Measurements from ENCODE around the gene RNF166.

Gene RNF166

DNA sequence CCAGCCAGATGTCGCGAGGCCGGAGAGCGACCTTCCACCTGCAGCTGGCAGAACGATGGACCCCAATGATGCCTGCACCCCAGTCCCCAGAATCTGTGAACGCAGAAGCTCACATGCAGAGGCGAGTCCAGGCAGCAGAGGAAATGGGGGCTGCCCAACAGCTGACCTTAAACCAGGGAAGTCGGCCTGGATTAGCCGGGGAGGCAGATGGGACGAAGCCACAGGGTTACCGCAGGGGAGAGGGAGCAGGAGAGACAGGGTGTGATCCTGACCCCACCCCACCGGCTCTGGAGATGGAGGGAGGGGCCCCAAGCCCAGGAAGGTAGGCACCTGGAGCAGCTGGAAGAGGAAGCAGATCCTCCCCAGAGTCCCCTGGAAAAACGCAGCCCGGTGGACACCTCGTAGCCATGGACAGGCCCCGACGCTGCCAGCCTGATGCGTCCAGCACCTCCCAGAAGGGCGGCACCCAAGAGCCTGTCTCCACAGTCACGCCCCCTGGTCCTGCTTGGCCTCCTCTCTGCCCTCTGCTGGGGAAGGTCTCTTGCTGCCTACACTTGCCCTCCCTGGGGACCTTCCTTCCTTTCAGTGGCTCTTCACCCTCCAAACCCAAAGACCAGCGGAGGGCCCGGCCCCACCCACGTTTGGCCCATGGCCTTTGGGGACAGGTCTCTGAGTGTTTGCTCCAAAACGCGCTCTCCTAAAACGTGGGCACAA lies 41.5 kb upstream of the RNF166 start:
- Histone ChIP-seq H3K27ac (ENCODE audit: low read length) (peak overlapping the region; percentile 86), H3K36me3 (ENCODE audit: control insufficient read depth in 2 of 2, insufficient read depth in 2 of 2, low read length in 2 of 2) (peaks cover 3% of the 10 kb centered on the region in 2 donors), H3K9ac (ENCODE audit: low read length in 2 of 2) (peak overlapping the region in 1 of 2 donors; percentile 33), H3K27me3 (ENCODE audit: control insufficient read depth in 1 of 2, insufficient read depth in 2 of 2, low read length in 2 of 2) (no peaks in the 10 kb centered on the region), H3K4me3 (ENCODE audit: low read length in 2 of 2) (no peak overlapping the region), H3K9me3 (ENCODE audit: control insufficient read depth in 2 of 2, low read length in 2 of 2) (no peaks in the 10 kb centered on the region), H3K4me1 (ENCODE audit: control insufficient read depth, insufficient read depth, low read length) (peaks cover 65% of the 10 kb centered on the region)

DNA sequence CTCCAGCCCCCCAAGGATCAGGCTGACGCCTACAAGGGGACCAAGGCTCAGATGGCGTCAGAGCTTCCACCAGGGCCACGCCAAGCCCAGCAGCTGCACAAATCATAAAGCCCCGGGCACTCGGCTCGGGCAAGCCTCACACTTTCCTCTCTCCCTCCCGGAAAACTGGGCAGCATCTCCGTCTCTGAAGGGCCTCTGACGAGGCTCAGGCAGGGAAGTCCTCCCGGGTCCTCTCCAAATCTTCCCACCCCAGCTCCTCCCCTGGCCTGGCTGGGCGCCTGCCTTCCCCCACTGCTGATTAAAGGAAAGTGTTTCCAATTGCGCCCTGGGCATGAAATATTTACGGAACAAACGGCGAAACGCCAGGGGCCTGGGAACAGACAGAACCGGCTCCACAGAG lies 40.3 kb upstream of the RNF166 start:
- H3K27ac ChIP-seq (ENCODE audit: low read length) = peak overlapping the region; percentile 86
- H3K27me3 ChIP-seq (ENCODE audit: control insufficient read depth in 1 of 2, insufficient read depth in 2 of 2, low read length in 2 of 2) = no peaks in the 10 kb centered on the region
- peaks cover 0 to 2% of the 10 kb centered on the region in 2 donors for H3K36me3 ChIP-seq (ENCODE audit: control insufficient read depth in 2 of 2, insufficient read depth in 2 of 2, low read length in 2 of 2)
- H3K9me3 ChIP-seq (ENCODE audit: control insufficient read depth in 2 of 2, low read length in 2 of 2) = no peaks in the 10 kb centered on the region
- H3K9ac ChIP-seq (ENCODE audit: low read length in 2 of 2) = peak overlapping the region; percentile 36 to 51
- H3K4me3 ChIP-seq (ENCODE audit: low read length in 2 of 2) = peak overlapping the region in 1 of 2 donors; percentile 15
- peaks cover 58% of the 10 kb centered on the region for H3K4me1 ChIP-seq (ENCODE audit: control insufficient read depth, insufficient read depth, low read length)

DNA sequence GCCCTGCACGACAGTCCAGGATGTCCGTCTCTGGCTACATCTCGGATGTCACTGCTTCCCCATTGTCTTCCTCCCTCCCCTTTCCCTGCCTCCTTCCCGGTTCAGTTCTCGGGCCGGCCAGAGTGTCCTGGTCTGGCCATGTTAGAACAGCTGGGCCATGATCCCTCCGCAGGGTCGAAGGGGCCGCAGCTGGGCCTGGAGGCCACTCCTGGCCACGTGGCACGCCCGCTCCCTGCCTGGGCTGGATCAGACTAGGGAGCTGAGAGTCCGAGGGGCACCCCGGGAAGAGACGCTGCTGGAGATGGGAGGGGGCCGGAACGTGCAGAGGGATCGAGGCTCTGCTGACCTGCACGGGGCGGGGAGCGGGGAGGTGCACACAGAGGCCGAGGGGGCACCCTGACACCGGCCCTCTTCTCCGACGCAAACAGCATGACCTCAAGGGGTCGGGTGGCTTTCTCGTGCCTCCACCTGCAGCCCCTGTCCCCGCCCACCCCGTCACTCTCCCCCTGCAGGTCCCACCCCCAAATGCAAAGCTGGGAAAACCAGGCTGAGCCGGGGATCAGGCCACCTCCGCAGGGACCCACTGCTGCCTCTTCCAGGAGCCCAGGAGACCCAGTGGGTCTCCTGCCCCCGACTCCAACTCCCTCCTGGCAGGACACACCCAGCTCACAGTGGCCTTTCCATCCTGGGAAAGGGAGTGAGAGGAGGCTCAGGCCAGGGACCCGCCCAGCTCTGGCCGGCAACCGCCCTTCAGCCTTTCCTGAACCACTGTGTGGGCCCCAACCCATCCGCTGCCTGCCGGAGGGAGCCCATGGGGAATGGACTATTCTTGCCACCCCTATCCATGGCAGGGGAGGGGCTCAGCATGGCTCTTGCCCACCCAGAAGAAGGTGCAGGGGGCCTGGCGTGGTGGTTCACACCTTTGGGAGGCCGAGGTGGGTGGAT lies 38.6 kb upstream of the RNF166 start:
- peak overlapping the region; percentile 37 for H3K27ac ChIP-seq (ENCODE audit: low read length)
- H3K9ac ChIP-seq (ENCODE audit: low read length in 2 of 2) = peak overlapping the region in 1 of 2 donors; percentile 5
- H3K4me1 ChIP-seq (ENCODE audit: control insufficient read depth, insufficient read depth, low read length) = peaks cover 48% of the 10 kb centered on the region
- H3K36me3 ChIP-seq (ENCODE audit: control insufficient read depth in 2 of 2, insufficient read depth in 2 of 2, low read length in 2 of 2) = peaks cover 0 to 10% of the 10 kb centered on the region in 2 donors
- H3K4me3 ChIP-seq (ENCODE audit: low read length in 2 of 2) = peak overlapping the region in 1 of 2 donors; percentile 22
- H3K9me3 ChIP-seq (ENCODE audit: control insufficient read depth in 2 of 2, low read length in 2 of 2) = no peaks in the 10 kb centered on the region
- H3K27me3 ChIP-seq (ENCODE audit: control insufficient read depth in 1 of 2, insufficient read depth in 2 of 2, low read length in 2 of 2) = no peaks in the 10 kb centered on the region

GRCh38 chr16:88743693-88744576 lies 37.7 kb upstream of the RNF166 start:
- H3K27ac ChIP-seq (ENCODE audit: low read length) = peak overlapping the region; percentile 37
- H3K27me3 ChIP-seq (ENCODE audit: control insufficient read depth in 1 of 2, insufficient read depth in 2 of 2, low read length in 2 of 2) = no peaks in the 10 kb centered on the region
- no peaks in the 10 kb centered on the region for H3K9me3 ChIP-seq (ENCODE audit: control insufficient read depth in 2 of 2, low read length in 2 of 2)
- H3K9ac ChIP-seq (ENCODE audit: low read length in 2 of 2) = peak overlapping the region in 1 of 2 donors; percentile 42
- peak overlapping the region in 1 of 2 donors; percentile 22 for H3K4me3 ChIP-seq (ENCODE audit: low read length in 2 of 2)
- peaks cover 48% of the 10 kb centered on the region for H3K4me1 ChIP-seq (ENCODE audit: control insufficient read depth, insufficient read depth, low read length)
- peaks cover 0 to 10% of the 10 kb centered on the region in 2 donors for H3K36me3 ChIP-seq (ENCODE audit: control insufficient read depth in 2 of 2, insufficient read depth in 2 of 2, low read length in 2 of 2)

DNA sequence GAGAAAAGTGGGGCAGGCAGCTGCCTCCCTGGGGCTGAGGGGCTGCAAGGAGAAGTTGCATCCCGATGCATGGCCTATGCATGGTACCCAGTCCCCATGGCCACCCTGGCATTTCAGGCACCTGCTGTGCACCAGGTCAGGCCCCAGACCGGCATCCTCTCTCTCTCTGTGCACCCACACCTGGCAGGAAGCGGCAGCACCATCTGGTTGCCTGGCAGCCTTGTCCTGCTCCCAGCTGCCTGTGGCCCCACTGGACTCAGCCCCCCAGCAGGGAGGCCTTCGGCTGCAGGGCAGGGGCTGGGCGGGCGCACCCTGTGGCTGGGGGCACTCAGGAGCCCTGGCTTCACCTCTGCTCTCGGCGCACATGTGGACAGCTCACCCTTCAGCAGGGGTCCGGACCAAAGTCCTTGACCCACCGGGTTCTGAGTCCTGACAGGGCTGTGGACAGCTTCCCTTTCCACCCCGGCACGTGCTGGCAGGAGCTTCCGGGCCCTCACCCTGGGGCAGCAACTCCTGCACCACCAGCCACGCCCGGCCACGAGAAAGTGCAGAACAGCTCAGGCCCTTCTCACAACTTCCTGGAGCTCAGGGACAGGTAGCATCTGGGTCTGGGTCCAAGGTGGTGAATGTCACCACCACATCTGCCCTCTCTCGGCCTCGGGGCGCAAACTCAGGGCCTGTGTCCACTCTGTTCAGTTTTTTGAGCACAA lies 36.8 kb upstream of the RNF166 start:
- Histone ChIP-seq H3K4me1 (ENCODE audit: control insufficient read depth, insufficient read depth, low read length) (peaks cover 45% of the 10 kb centered on the region), H3K4me3 (ENCODE audit: low read length in 2 of 2) (no peak overlapping the region), H3K9me3 (ENCODE audit: control insufficient read depth in 2 of 2, low read length in 2 of 2) (no peaks in the 10 kb centered on the region), H3K27me3 (ENCODE audit: control insufficient read depth in 1 of 2, insufficient read depth in 2 of 2, low read length in 2 of 2) (no peaks in the 10 kb centered on the region), H3K36me3 (ENCODE audit: control insufficient read depth in 2 of 2, insufficient read depth in 2 of 2, low read length in 2 of 2) (peaks cover 0 to 10% of the 10 kb centered on the region in 2 donors), H3K9ac (ENCODE audit: low read length in 2 of 2) (no peak overlapping the region), H3K27ac (ENCODE audit: low read length) (no peak overlapping the region)

DNA sequence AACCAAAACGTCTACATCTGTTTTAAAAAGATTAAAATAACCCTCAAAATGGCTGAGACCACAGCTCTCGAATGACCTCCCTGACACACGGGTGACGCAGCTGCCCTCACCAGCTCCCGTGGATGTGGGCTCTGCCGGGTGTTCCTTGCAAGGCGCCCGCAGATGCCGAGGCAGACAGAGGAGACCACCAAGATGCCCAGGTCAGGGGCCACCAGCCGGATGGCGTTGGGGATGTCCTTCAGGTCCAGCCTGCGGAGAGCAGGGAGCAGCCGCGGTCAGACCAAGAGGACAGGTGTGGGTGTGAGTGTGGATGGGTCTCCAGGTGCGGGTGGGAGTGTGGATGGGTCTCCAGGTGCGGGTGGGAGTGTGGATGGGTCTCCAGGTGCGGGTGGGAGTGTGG lies 35.2 kb upstream of the RNF166 start:
- H3K4me1 ChIP-seq (ENCODE audit: control insufficient read depth, insufficient read depth, low read length) = peaks cover 38% of the 10 kb centered on the region
- peaks cover 0 to 12% of the 10 kb centered on the region in 2 donors for H3K36me3 ChIP-seq (ENCODE audit: control insufficient read depth in 2 of 2, insufficient read depth in 2 of 2, low read length in 2 of 2)
- no peak overlapping the region for H3K27ac ChIP-seq (ENCODE audit: low read length)
- no peak overlapping the region for H3K4me3 ChIP-seq (ENCODE audit: low read length in 2 of 2)
- H3K27me3 ChIP-seq (ENCODE audit: control insufficient read depth in 1 of 2, insufficient read depth in 2 of 2, low read length in 2 of 2) = no peaks in the 10 kb centered on the region
- H3K9me3 ChIP-seq (ENCODE audit: control insufficient read depth in 2 of 2, low read length in 2 of 2) = no peaks in the 10 kb centered on the region
- no peak overlapping the region for H3K9ac ChIP-seq (ENCODE audit: low read length in 2 of 2)

DNA sequence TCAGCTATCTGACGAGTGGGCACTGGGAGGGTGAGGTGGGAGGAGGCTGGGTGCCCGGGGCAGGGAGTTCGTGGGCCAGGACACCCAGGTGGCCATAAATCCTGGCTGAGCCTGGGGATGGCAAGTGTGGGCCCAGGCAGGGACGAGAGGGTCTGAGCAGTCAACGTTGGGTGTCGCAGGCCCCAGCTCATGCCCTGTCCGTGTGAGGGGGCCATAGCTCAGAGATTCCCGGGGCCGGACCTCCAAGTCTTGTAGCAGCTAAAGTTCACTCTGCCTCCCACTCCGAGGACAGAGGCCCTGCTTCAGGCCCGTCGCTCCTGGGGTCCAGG lies 34.5 kb upstream of the RNF166 start:
- H3K27me3 ChIP-seq (ENCODE audit: control insufficient read depth in 1 of 2, insufficient read depth in 2 of 2, low read length in 2 of 2) = no peaks in the 10 kb centered on the region
- H3K9ac ChIP-seq (ENCODE audit: low read length in 2 of 2) = no peak overlapping the region
- H3K4me1 ChIP-seq (ENCODE audit: control insufficient read depth, insufficient read depth, low read length) = peaks cover 32% of the 10 kb centered on the region
- H3K36me3 ChIP-seq (ENCODE audit: control insufficient read depth in 2 of 2, insufficient read depth in 2 of 2, low read length in 2 of 2) = peaks cover 3 to 15% of the 10 kb centered on the region in 2 donors
- no peak overlapping the region for H3K27ac ChIP-seq (ENCODE audit: low read length)
- no peaks in the 10 kb centered on the region for H3K9me3 ChIP-seq (ENCODE audit: control insufficient read depth in 2 of 2, low read length in 2 of 2)
- no peak overlapping the region for H3K4me3 ChIP-seq (ENCODE audit: low read length in 2 of 2)

- H3K4me1 ChIP-seq (ENCODE audit: control insufficient read depth, insufficient read depth, low read length) = peaks cover 30% of the 10 kb centered on the region
- no peaks in the 10 kb centered on the region for H3K27me3 ChIP-seq (ENCODE audit: control insufficient read depth in 1 of 2, insufficient read depth in 2 of 2, low read length in 2 of 2)
- no peak overlapping the region for H3K4me3 ChIP-seq (ENCODE audit: low read length in 2 of 2)
- H3K9me3 ChIP-seq (ENCODE audit: control insufficient read depth in 2 of 2, low read length in 2 of 2) = no peaks in the 10 kb centered on the region
- no peak overlapping the region for H3K27ac ChIP-seq (ENCODE audit: low read length)
- H3K9ac ChIP-seq (ENCODE audit: low read length in 2 of 2) = no peak overlapping the region
- H3K36me3 ChIP-seq (ENCODE audit: control insufficient read depth in 2 of 2, insufficient read depth in 2 of 2, low read length in 2 of 2) = peaks cover 7 to 20% of the 10 kb centered on the region in 2 donors
These were observed 33.9 kb upstream of the RNF166 start for GRCh38 chr16:88739977-88740726.

GRCh38 chr16:88739139-88739976 lies 33.1 kb upstream of the RNF166 start:
- Histone ChIP-seq H3K4me3 (ENCODE audit: low read length in 2 of 2) (no peak overlapping the region), H3K27me3 (ENCODE audit: control insufficient read depth in 1 of 2, insufficient read depth in 2 of 2, low read length in 2 of 2) (no peaks in the 10 kb centered on the region), H3K9ac (ENCODE audit: low read length in 2 of 2) (no peak overlapping the region), H3K27ac (ENCODE audit: low read length) (peak overlapping the region; percentile 37), H3K36me3 (ENCODE audit: control insufficient read depth in 2 of 2, insufficient read depth in 2 of 2, low read length in 2 of 2) (peaks cover 10 to 21% of the 10 kb centered on the region in 2 donors), H3K4me1 (ENCODE audit: control insufficient read depth, insufficient read depth, low read length) (peaks cover 23% of the 10 kb centered on the region), H3K9me3 (ENCODE audit: control insufficient read depth in 2 of 2, low read length in 2 of 2) (no peaks in the 10 kb centered on the region)

Measured in stomach smooth muscle (tissue), 2 donors.